HG03469 (cell line): ENCODE data around the gene FAM168B.

Experiments used
- ATAC-seq: cut with Tn5 transposase; IDR thresholded peaks from one replicate; pipeline ENCODE4 v1.9.1; 2021; ENCODE audit warnings: mild to moderate bottlenecking, moderate library complexity, moderate number of reproducible peaks; ENCODE audit not compliant: unreplicated experiment

FAM168B gene

GRCh38 chr2:131056204-131056931 lies 36.9 kb downstream of the FAM168B start:
- ATAC-seq: no peak

GRCh38 chr2:131055169-131056065 lies 37.8 kb downstream of the FAM168B start:
- ATAC-seq: no peak

GRCh38 chr2:131054488-131054887 lies 38.8 kb downstream of the FAM168B start:
- ATAC-seq: no peak

GRCh38 chr2:131052741-131053263 lies 40.5 kb downstream of the FAM168B start:
- ATAC-seq: no peak

- no peak for ATAC-seq
Observed at GRCh38 chr2:131050896-131051295, 42.4 kb downstream of the FAM168B start.

- ATAC-seq: no peak
Observed at GRCh38 chr2:131049150-131049718, 44.0 kb downstream of the FAM168B start.

GRCh38 chr2:131048641-131049040 lies 44.6 kb downstream of the FAM168B start:
- no peak for ATAC-seq

- ATAC-seq: no peak
Observed at GRCh38 chr2:131047920-131048560, 45.2 kb downstream of the FAM168B start.

GRCh38 chr2:131046918-131047652 lies 46.2 kb downstream of the FAM168B start:
- no peak for ATAC-seq

- ATAC-seq: no peak
Observed at GRCh38 chr2:131046028-131046917, 47.0 kb downstream of the FAM168B start.

GRCh38 chr2:131045286-131046027 lies 47.8 kb downstream of the FAM168B start:
- no peak for ATAC-seq

GRCh38 chr2:131044757-131045150 lies 48.5 kb downstream of the FAM168B start:
- ATAC-seq: no peak

GRCh38 chr2:131044075-131044756 lies 49.0 kb downstream of the FAM168B start:
- no peak for ATAC-seq

- ATAC-seq: no peak
Observed at GRCh38 chr2:131043199-131044074, 49.8 kb downstream of the FAM168B start.

GRCh38 chr2:131042148-131042775 lies 51.0 kb downstream of the FAM168B start:
- ATAC-seq: no peak

- no peak for ATAC-seq
Observed at GRCh38 chr2:131041402-131042147, 51.7 kb downstream of the FAM168B start.
